AG10803 (cell line): ENCODE measurements around the gene BHMT.

Experiments
- DNase-seq: peaks from one replicate; pipeline ENCODE4 v3.0.0; 2010; ENCODE audit warnings: low read depth
- H3K4me3 ChIP-seq: 2 replicates; pipeline ENCODE4 v1.5.1; 2011; ENCODE audit warnings: mild to moderate bottlenecking, low read length, control low read depth
- TF ChIP-seq, protein P1 (sequence below): conservative IDR thresholded peaks from 2 replicates; pipeline ENCODE4 v1.5.1; 2011; ENCODE audit warnings: mild to moderate bottlenecking, low read length, control low read depth, inconsistent platforms

The BHMT gene

DNA sequence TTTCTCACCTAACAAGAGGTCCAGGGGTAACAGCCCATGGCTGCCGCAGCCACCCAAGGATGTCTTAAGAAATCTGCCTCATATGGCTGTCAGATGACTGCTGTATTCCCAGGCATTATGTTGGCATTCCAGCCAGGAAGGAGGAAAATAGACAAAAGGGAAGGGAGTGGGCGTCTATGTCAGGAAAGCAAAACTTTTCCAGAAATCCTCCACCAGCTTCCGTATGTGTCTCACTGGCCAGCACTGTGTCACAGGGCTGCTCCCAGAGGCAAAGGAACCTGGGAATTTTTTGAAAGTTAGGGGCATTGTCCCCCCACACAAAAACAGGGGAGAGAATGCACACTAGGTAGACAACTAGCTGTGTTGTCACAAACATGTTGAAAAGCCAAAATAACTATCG is 34.8 kb upstream of the BHMT start:
- TF ChIP-seq, protein P1, sequence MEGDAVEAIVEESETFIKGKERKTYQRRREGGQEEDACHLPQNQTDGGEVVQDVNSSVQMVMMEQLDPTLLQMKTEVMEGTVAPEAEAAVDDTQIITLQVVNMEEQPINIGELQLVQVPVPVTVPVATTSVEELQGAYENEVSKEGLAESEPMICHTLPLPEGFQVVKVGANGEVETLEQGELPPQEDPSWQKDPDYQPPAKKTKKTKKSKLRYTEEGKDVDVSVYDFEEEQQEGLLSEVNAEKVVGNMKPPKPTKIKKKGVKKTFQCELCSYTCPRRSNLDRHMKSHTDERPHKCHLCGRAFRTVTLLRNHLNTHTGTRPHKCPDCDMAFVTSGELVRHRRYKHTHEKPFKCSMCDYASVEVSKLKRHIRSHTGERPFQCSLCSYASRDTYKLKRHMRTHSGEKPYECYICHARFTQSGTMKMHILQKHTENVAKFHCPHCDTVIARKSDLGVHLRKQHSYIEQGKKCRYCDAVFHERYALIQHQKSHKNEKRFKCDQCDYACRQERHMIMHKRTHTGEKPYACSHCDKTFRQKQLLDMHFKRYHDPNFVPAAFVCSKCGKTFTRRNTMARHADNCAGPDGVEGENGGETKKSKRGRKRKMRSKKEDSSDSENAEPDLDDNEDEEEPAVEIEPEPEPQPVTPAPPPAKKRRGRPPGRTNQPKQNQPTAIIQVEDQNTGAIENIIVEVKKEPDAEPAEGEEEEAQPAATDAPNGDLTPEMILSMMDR, result no peak
- no peak overlapping the region for H3K4me3 ChIP-seq
- peak; percentile 3 for DNase-seq

DNA sequence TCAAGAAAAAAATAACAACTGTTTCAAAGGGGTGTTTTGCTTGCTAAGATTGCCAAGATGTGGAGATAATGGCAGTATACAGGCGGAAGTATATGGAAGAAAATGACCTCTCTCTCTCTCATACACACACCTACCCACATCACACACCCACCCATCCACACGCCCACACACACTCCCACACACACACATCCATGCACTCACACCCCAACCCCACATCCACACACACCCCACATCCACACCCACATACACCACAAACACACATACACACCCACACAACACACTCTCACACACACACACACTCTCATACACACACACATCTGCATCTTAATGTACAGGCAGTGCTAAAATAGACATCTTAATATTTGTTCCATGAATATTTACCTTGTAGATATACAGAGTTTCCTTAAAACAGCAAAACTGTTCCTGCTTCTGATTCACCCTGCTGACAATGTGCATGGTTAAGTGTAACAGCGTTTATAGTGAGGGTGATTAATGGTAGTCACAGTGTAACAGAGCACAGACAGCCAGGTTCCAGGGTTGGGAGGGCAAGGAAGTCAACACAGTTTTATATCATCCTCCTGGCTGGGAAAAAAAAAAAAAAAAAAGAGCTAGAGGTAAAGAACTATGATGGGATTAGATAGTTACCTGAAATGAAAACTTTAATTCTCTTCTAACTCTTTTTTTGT is 33.8 kb upstream of the BHMT start:
- peak; percentile 3 for DNase-seq
- no peak overlapping the region for H3K4me3 ChIP-seq
- TF ChIP-seq, protein P1, result no peak

DNA sequence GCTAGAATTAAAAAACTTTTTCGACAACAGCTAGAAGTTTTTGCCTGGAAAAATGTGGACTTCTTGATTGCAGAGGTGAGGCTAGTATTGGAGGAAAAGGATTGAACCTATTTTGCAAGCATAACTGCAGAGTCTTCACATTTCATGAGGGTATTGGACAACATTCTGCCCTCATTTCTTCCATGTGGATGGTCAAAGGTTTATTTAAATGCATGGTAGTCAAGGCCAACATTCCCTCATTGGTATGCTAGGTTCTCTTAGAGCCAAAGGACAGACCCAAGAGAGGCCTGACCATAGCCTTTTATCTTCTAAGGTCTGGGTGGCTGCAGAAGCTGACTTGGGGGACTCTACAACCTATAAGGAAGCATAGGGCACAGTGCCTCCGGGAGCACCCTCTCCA is 30.8 kb upstream of the BHMT start:
- TF ChIP-seq, protein P1, result no peak
- no peak overlapping the region for H3K4me3 ChIP-seq
- no peak for DNase-seq

DNA sequence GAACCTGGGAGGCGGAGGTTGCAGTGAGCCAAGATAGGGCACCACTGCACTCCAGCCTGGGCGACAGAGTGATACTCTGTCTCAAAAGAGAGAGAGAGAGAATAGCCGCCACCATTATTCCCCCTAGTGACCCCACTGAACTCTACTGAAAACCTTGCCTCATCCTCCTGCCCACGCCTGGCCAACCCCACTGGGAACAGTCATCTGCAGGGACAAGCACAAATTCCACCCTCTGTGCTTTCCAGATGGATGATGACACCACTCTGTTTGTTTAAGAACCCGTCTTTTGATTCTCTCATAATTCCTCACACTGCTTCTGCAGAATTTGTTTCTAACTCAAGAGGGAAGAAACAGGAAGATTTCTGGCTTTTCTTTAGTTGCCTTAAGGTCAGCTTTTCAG is 29.8 kb upstream of the BHMT start:
- DNase-seq, result no peak

DNA sequence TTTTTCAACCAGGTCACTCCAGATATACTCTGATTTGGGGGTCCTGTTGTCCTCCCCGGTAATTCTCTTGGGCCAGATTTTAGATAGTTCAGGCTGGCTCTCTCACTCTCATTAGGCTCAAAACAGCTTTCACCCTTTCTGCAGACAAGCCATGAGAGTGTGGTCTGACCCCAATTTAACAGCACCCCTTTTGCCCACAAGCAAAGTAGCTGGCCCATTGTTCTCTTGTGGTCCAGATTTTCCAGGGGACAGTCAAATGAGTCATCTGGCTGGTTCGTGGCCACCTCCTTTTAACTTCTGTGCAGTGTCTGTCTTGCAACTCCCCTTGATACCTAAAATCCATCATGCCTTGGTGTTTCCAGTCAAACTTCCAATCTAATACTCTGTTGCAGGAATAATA is 25.5 kb upstream of the BHMT start:
- no peak for DNase-seq
- TF ChIP-seq, protein P1, result no peak
- H3K4me3 ChIP-seq, result no peak overlapping the region

More for the DNA sequence above, 29.8 kb upstream of the BHMT start:
- H3K4me3 ChIP-seq, result no peak overlapping the region
- TF ChIP-seq, protein P1, result no peak

DNA sequence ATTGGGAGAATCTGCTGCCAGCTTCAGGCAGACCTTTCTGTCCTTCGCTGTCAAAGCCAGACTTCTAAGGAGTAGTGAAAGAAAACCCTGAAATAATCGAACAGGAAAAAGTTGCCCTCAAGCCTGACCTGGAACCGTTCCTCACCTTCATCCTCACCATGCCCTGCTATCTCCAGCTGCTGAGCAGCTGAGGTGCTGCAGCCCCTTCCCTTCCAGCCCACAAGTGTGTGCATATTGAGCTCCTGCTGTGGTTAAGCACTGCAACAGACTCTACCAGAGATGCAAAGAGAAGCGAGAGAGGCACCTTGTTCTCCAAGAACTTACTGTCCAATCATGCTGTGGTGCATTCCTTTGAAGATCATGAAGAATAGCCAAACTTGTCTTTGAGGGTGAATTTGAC is 23.1 kb upstream of the BHMT start:
- H3K4me3 ChIP-seq, result no peak overlapping the region
- DNase-seq, result no peak
- TF ChIP-seq, protein P1, result no peak

DNA sequence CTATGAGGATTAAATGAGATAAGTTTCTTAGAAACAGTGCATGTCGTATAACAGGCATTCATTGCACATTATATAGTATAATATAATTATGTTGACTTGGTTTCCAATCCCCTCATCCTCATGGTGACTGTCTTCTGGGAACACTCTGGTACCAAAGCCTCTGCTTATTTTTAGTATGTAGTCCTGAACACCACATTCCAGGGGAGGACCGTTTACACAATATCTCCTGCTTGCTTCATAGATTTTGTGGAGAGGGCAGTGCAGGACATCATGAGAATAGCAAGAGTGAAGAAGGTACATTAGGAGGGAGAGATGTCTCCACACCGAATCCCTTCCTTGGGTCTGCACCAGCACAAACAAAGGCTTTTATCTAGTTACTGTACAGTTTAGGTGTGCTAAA is 20.5 kb upstream of the BHMT start:
- no peak for DNase-seq
- H3K4me3 ChIP-seq, result no peak overlapping the region
- TF ChIP-seq, protein P1, result no peak
